ENCODE results near the gene LRRC4C. TPM values are rescaled to one million over a fixed set of nuclear protein-coding genes. Genes with fewer than 3 reads are reported as not detected.

The LRRC4C gene
- total RNA-seq, 3 donors from 2014 or later (not counting 1 experiment from before 2014, with no cell fraction given), result not detected

DNA sequence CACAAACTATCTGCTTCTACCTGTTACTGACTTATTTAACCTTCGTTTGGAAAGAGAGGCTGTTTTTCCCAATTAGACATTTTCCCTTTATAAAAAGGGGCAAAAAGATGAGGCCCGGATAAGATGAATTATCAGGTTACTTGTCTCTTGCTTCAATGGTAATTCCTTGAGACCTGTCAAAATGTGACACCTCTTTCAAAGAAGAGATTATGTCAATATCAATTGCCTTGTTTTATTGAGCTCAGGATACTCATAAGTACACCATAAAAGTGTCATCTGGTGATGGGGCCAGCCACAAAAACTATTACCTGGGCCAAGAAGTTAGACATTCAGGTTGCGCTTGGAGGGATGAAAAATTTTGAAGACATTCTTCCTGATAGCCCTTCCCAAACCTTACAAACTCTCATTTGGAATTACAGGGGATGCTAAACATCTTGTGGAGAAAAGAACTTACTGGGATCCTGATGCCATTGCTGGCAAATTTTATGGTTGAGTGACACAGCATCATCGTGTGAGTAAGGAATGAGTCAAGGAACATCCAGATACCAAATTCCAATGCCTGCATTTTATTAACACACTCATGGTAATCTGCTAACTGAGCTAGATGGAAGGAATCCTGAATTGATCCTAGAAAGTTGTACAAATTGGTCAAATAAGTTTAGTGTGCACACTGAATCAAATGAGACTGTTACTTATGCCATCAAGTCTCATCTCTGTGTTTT is 1071.2 kb downstream of the LRRC4C start:
- DNase-seq (no peak), ATAC-seq (no peak)
- Mint-ChIP-seq H3K27ac (no peak overlapping the region), H3K4me3 (no peak overlapping the region), H3K4me1 (no peaks in the 10 kb centered on the region), H3K27me3 (ENCODE audit: low read depth in 2 of 2) (no peaks in the 10 kb centered on the region), H3K36me3 (peaks cover 12% of the 10 kb centered on the region), H3K9me3 (peaks cover 8 to 12% of the 10 kb centered on the region in 2 donors)
- H3K9me3 ChIP-seq (ENCODE audit: control insufficient read depth, insufficient read depth, low read length), result peaks cover 2% of the 10 kb centered on the region
- 93% methylated on average over 2 of the region's 4 CpGs for whole genome bisulfite sequencing (ENCODE audit: insufficient coverage)
- no peak overlapping the region for H3K27ac ChIP-seq (ENCODE audit: low read length)
- no peak overlapping the region for H3K4me3 ChIP-seq (ENCODE audit: low read length)
- TF ChIP-seq, protein P1, sequence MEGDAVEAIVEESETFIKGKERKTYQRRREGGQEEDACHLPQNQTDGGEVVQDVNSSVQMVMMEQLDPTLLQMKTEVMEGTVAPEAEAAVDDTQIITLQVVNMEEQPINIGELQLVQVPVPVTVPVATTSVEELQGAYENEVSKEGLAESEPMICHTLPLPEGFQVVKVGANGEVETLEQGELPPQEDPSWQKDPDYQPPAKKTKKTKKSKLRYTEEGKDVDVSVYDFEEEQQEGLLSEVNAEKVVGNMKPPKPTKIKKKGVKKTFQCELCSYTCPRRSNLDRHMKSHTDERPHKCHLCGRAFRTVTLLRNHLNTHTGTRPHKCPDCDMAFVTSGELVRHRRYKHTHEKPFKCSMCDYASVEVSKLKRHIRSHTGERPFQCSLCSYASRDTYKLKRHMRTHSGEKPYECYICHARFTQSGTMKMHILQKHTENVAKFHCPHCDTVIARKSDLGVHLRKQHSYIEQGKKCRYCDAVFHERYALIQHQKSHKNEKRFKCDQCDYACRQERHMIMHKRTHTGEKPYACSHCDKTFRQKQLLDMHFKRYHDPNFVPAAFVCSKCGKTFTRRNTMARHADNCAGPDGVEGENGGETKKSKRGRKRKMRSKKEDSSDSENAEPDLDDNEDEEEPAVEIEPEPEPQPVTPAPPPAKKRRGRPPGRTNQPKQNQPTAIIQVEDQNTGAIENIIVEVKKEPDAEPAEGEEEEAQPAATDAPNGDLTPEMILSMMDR (IDR thresholded peaks at IDR 0.05), result no peak
- H3K36me3 ChIP-seq (ENCODE audit: control insufficient read depth, insufficient read depth, low read length), result no peaks in the 10 kb centered on the region
- no peaks in the 10 kb centered on the region for H3K27me3 ChIP-seq (ENCODE audit: control insufficient read depth, insufficient read depth, low read length)
- no peaks in the 10 kb centered on the region for H3K4me1 ChIP-seq (ENCODE audit: control insufficient read depth, insufficient read depth, low read length)
- intact Hi-C loops (cut with micrococcal nuclease), result no loop called here

DNA sequence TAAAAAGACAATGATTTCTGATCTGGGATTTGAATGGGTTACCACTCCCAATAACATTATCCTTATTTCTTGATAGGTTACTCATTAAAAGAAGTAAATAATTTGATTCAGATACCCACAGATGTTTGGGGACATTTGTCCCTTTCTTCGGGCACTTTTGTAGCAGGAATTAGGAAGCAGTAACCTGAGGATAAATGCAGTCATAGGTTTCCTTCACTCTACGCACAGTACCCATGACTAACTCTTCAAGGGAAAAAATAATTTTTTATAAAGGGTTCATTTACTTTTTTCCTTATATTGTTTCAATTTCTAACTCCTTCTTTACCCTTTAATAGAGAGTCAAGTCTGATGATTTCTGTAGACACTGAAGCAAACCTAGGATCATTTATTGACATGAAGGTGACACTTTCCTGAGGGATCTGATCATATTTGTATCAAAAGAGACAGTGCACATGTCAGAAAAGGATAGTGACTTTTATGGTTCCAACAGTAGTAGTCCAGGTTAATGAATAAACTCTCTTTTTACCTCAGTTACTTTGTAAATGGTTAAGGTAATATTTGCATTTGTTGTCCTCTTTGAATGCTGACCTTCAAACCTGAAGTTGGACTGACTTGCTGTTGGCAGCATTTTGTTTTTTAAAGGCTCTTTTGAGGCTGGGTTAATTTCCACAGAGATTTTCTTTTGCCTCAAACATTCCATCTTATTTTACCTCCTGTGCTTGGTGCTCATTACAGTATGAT is 1072.0 kb downstream of the LRRC4C start:
- ATAC-seq (no peak), DNase-seq (no peak)
- Mint-ChIP-seq H3K4me3 (no peak overlapping the region), H3K27me3 (ENCODE audit: low read depth in 2 of 2) (no peaks in the 10 kb centered on the region), H3K9me3 (peaks cover 8 to 11% of the 10 kb centered on the region in 2 donors), H3K36me3 (peaks cover 12% of the 10 kb centered on the region), H3K27ac (no peak overlapping the region), H3K4me1 (no peaks in the 10 kb centered on the region)
- TF ChIP-seq, protein P1 (IDR thresholded peaks at IDR 0.05), result no peak
- WGBS (ENCODE audit: insufficient coverage), result 90% methylated on average over 1 of the region's 2 CpGs
- no peak overlapping the region for H3K4me3 ChIP-seq (ENCODE audit: low read length)
- H3K9me3 ChIP-seq (ENCODE audit: control insufficient read depth, insufficient read depth, low read length), result peaks cover 2% of the 10 kb centered on the region
- intact Hi-C loops (cut with micrococcal nuclease), result no loop called here
- H3K27me3 ChIP-seq (ENCODE audit: control insufficient read depth, insufficient read depth, low read length), result no peaks in the 10 kb centered on the region
- H3K4me1 ChIP-seq (ENCODE audit: control insufficient read depth, insufficient read depth, low read length), result no peaks in the 10 kb centered on the region
- H3K27ac ChIP-seq (ENCODE audit: low read length), result no peak overlapping the region
- no peaks in the 10 kb centered on the region for H3K36me3 ChIP-seq (ENCODE audit: control insufficient read depth, insufficient read depth, low read length)

DNA sequence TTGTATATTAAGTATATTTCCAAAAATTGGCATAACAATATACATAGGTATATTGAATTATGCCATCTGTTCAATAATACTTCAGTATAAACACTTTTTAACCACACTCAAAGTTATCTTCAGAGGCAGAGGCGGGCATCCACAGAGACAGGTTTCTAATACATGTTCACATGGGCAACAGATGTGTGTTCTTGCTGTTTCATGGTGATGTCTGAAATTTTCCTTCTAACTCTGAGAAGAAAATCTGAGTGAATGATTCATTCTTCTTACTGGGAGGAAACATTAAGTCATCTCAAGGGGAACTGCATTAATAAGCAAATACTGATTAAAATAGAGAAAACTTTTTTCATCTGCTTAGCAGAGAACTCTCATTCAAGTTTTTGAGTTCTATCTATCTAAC is 1074.5 kb downstream of the LRRC4C start:
- Histone ChIP-seq H3K27me3 (ENCODE audit: control insufficient read depth, insufficient read depth, low read length) (no peaks in the 10 kb centered on the region), H3K9me3 (ENCODE audit: control insufficient read depth, insufficient read depth, low read length) (no peaks in the 10 kb centered on the region), H3K4me3 (ENCODE audit: low read length) (no peak overlapping the region), H3K36me3 (ENCODE audit: control insufficient read depth, insufficient read depth, low read length) (no peaks in the 10 kb centered on the region), H3K4me1 (ENCODE audit: control insufficient read depth, insufficient read depth, low read length) (no peaks in the 10 kb centered on the region), H3K27ac (ENCODE audit: low read length) (no peak overlapping the region)
- H3K27ac Mint-ChIP-seq, result no peak overlapping the region
- DNase-seq (no peak), ATAC-seq (no peak)
- TF ChIP-seq, protein P1 (IDR thresholded peaks at IDR 0.05), result no peak
- H3K4me1 Mint-ChIP-seq, result no peaks in the 10 kb centered on the region
- no peak overlapping the region for H3K4me3 Mint-ChIP-seq
- H3K27me3 Mint-ChIP-seq (ENCODE audit: low read depth in 2 of 2), result no peaks in the 10 kb centered on the region
- intact Hi-C loops (cut with micrococcal nuclease), result no loop called here
- H3K9me3 Mint-ChIP-seq, result peaks cover 6 to 12% of the 10 kb centered on the region in 2 donors
- WGBS (ENCODE audit: insufficient coverage), result no CpG with 5 or more reads among the region's 1 CpG
- peaks cover 12% of the 10 kb centered on the region for H3K36me3 Mint-ChIP-seq

All from natural killer cell (primary cell).